DMS 273 treated with DMSO at 0.1 percent for 48 hours (cell line): ENCODE data around the gene SEZ6.

Experiments used
- DNase-seq: peaks from one replicate; lab custom pipeline; 2025; lab: John Stamatoyannopoulos, UW

SEZ6 gene

GRCh38 chr17:28955408-28955807 is 50.4 kb downstream of the SEZ6 start:
- no peak for DNase-seq

- no peak for DNase-seq
Measured at GRCh38 chr17:28954886-28955285, 50.9 kb downstream of the SEZ6 start.

GRCh38 chr17:28953444-28954118 is 52.3 kb downstream of the SEZ6 start:
- DNase-seq: peak; percentile 19

GRCh38 chr17:28951991-28952975 is 53.5 kb downstream of the SEZ6 start:
- peak; percentile 99 for DNase-seq

GRCh38 chr17:28951428-28951990 is 54.3 kb downstream of the SEZ6 start, which contains the start of gene PHF12:
TSS of gene PHF12 (minus strand) at chr17:28951518. CDS start at chr17:28950960, 558 bp downstream.
- DNase-seq: peak; percentile 99

GRCh38 chr17:28950752-28951427 is 54.9 kb downstream of the SEZ6 start:
- no peak for DNase-seq

GRCh38 chr17:28950017-28950751 is 55.6 kb downstream of the SEZ6 start:
- DNase-seq: peak; percentile 10

GRCh38 chr17:28949185-28950016 is 56.4 kb downstream of the SEZ6 start:
- no peak for DNase-seq

- DNase-seq: no peak
Measured at GRCh38 chr17:28948873-28949184, 57.0 kb downstream of the SEZ6 start.

GRCh38 chr17:28948342-28948741 is 57.5 kb downstream of the SEZ6 start:
- DNase-seq: no peak

GRCh38 chr17:28947639-28948038 is 58.2 kb downstream of the SEZ6 start:
- no peak for DNase-seq

GRCh38 chr17:28946239-28946638 is 59.6 kb downstream of the SEZ6 start:
- no peak for DNase-seq

- DNase-seq: no peak
Measured at GRCh38 chr17:28944862-28945741, 60.7 kb downstream of the SEZ6 start.

GRCh38 chr17:28944343-28944742 is 61.5 kb downstream of the SEZ6 start:
- no peak for DNase-seq

GRCh38 chr17:28942925-28943324 is 62.9 kb downstream of the SEZ6 start:
- DNase-seq: no peak

- DNase-seq: no peak
Measured at GRCh38 chr17:28941251-28941650, 64.6 kb downstream of the SEZ6 start.

GRCh38 chr17:28940675-28941074 is 65.2 kb downstream of the SEZ6 start:
- DNase-seq: no peak

- DNase-seq: no peak
Measured at GRCh38 chr17:28940142-28940541, 65.7 kb downstream of the SEZ6 start.

- no peak for DNase-seq
Measured at GRCh38 chr17:28938552-28938951, 67.3 kb downstream of the SEZ6 start.
